ENCODE data around the gene UBE2S.
"Not testable (repeated sequence)": the region's sequence is repeated elsewhere in the genome, so short reads cannot be mapped to it uniquely, and the experiment has no call there.

The UBE2S gene

DNA sequence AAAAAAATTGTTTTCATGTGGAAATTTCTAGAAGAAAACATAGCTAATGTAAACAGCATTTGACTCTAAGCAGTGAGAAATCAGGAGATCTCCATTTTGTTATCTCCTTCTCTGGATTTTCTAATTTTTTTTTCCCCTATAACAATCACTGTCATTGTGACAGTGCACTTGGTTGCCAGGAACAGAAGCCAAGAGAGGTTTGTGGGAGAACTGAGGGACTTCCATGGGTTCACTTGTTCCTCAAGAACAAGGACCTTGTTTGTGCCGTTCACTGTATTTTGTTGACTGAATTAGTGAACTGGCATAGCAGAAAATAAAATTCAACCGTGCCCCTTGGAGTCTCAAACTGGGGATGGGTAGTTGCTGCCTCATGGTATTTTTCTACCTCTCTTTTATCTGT is 18.5 kb upstream of the UBE2S start:
- H3K4me3 ChIP-seq (ENCODE audit: low read depth in 1 of 2, low read length in 2 of 2) = no peak overlapping the region
- H3K79me2 ChIP-seq (ENCODE audit: insufficient read depth, low read length) = no peaks in the 10 kb centered on the region
- no peaks in the 10 kb centered on the region for H3K9me3 ChIP-seq (ENCODE audit: insufficient read depth, low read length, severe bottlenecking)
- no peaks in the 10 kb centered on the region for H4K20me1 ChIP-seq (ENCODE audit: insufficient read depth, low read length)
- ATAC-seq (ENCODE audit: insufficient read depth, low read depth) (no peak), DNase-seq (no peak)
- H3K27ac ChIP-seq (ENCODE audit: low read length) = no peak overlapping the region
- H3K9ac ChIP-seq (ENCODE audit: low read depth, low read length) = no peak overlapping the region
- no peak for TF ChIP-seq EZH2 (IDR thresholded peaks at IDR 0.05; ENCODE audit: borderline replicate concordance, low read depth, low read length, severe bottlenecking)
- TF ChIP-seq, protein P1, sequence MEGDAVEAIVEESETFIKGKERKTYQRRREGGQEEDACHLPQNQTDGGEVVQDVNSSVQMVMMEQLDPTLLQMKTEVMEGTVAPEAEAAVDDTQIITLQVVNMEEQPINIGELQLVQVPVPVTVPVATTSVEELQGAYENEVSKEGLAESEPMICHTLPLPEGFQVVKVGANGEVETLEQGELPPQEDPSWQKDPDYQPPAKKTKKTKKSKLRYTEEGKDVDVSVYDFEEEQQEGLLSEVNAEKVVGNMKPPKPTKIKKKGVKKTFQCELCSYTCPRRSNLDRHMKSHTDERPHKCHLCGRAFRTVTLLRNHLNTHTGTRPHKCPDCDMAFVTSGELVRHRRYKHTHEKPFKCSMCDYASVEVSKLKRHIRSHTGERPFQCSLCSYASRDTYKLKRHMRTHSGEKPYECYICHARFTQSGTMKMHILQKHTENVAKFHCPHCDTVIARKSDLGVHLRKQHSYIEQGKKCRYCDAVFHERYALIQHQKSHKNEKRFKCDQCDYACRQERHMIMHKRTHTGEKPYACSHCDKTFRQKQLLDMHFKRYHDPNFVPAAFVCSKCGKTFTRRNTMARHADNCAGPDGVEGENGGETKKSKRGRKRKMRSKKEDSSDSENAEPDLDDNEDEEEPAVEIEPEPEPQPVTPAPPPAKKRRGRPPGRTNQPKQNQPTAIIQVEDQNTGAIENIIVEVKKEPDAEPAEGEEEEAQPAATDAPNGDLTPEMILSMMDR (IDR thresholded peaks at IDR 0.05; ENCODE audit: borderline replicate concordance, extremely low read depth, low read length, poor library complexity, severe bottlenecking) = no peak
- no peaks in the 10 kb centered on the region for H3K27me3 ChIP-seq (ENCODE audit: insufficient read depth, low read length, poor library complexity)
- H3K4me1 ChIP-seq (ENCODE audit: insufficient read depth, low read length) = peaks cover 16% of the 10 kb centered on the region
- no peak overlapping the region for H3K4me2 ChIP-seq (ENCODE audit: insufficient read depth, low read length)
- H3K36me3 ChIP-seq (ENCODE audit: insufficient read depth, low read length) = no peaks in the 10 kb centered on the region
- H2AFZ ChIP-seq (ENCODE audit: low read depth, low read length) = no peak overlapping the region

DNA sequence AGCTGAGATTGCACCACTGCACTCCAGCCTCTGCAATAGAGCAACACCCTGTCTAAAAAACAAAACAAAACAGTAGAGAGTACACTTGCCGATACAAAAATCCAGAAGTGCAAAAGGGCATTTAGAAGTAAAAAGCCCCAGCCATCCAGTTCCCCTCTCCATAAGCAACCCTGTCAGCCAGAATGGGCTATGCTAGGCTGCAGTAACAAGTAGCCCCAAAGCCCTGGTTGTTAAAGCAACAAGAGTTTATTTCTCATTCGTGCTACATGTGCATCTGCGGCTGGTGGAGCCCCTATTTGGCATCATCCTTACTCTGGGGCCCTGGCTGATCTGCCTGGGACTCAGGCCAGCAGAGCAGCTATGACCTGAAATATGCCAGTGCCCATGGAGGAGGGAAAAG is 16.9 kb upstream of the UBE2S start:
- H3K4me2 ChIP-seq (ENCODE audit: insufficient read depth, low read length) = no peak overlapping the region
- no peaks in the 10 kb centered on the region for H4K20me1 ChIP-seq (ENCODE audit: insufficient read depth, low read length)
- H3K4me3 ChIP-seq (ENCODE audit: low read depth in 1 of 2, low read length in 2 of 2) = no peak overlapping the region
- H3K4me1 ChIP-seq (ENCODE audit: insufficient read depth, low read length) = peaks cover 29% of the 10 kb centered on the region
- H3K27me3 ChIP-seq (ENCODE audit: insufficient read depth, low read length, poor library complexity) = no peaks in the 10 kb centered on the region
- H3K36me3 ChIP-seq (ENCODE audit: insufficient read depth, low read length) = no peaks in the 10 kb centered on the region
- TF ChIP-seq EZH2 (IDR thresholded peaks at IDR 0.05; ENCODE audit: borderline replicate concordance, low read depth, low read length, severe bottlenecking) = no peak
- TF ChIP-seq, protein P1 (IDR thresholded peaks at IDR 0.05; ENCODE audit: borderline replicate concordance, extremely low read depth, low read length, poor library complexity, severe bottlenecking) = no peak
- H3K27ac ChIP-seq (ENCODE audit: low read length) = no peak overlapping the region
- ATAC-seq (ENCODE audit: insufficient read depth, low read depth) (no peak), DNase-seq (no peak)
- no peak overlapping the region for H3K9ac ChIP-seq (ENCODE audit: low read depth, low read length)
- H3K79me2 ChIP-seq (ENCODE audit: insufficient read depth, low read length) = no peaks in the 10 kb centered on the region
- H3K9me3 ChIP-seq (ENCODE audit: insufficient read depth, low read length, severe bottlenecking) = no peaks in the 10 kb centered on the region
- H2AFZ ChIP-seq (ENCODE audit: low read depth, low read length) = no peak overlapping the region

DNA sequence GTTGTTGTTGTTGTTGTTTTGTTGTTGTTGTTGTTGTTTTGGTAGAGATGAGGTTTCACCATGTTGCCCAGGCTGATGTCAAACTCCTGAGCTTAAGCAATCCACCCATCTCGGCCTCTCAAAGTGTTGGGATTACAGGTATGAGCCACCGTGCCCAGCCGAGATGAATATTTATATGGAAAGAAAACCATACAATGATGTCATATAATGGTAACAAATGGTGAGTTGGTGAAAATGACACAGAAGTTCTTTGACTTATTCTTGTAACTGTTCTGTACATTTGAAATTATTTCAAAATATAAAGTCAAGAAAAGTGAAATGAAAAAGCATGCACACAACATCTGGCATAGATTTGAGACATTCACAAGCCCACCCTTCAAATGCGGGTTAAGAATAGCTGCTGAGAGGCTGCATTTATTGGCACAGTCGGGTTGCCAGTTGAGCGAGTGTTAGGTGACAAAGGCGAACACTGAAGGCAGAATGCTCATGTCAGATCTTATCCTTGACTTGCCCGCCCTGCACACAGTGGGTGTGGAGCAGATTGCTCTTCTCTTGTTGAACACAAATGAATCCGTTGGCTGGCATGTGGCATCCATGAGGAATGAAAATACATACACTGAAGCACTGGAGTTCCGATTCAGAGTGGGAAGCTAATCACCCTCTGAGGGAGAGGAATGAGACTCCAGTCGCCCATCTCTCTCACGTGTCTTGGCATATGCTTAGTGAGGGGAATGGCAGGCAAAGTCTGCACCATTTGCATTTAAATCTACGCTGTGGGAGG is 15.8 kb upstream of the UBE2S start:
- H3K4me2 ChIP-seq (ENCODE audit: insufficient read depth, low read length) = no peak overlapping the region
- H3K79me2 ChIP-seq (ENCODE audit: insufficient read depth, low read length) = no peaks in the 10 kb centered on the region
- H3K4me3 ChIP-seq (ENCODE audit: low read depth in 1 of 2, low read length in 2 of 2) = no peak overlapping the region
- H3K27me3 ChIP-seq (ENCODE audit: insufficient read depth, low read length, poor library complexity) = no peaks in the 10 kb centered on the region
- peaks cover 29% of the 10 kb centered on the region for H3K4me1 ChIP-seq (ENCODE audit: insufficient read depth, low read length)
- DNase-seq = no peak
- no peak overlapping the region for H3K9ac ChIP-seq (ENCODE audit: low read depth, low read length)
- ATAC-seq (ENCODE audit: insufficient read depth, low read depth) = no peak
- H2AFZ ChIP-seq (ENCODE audit: low read depth, low read length) = no peak overlapping the region
- TF ChIP-seq, protein P1 (IDR thresholded peaks at IDR 0.05; ENCODE audit: borderline replicate concordance, extremely low read depth, low read length, poor library complexity, severe bottlenecking) = no peak
- TF ChIP-seq EZH2 (IDR thresholded peaks at IDR 0.05; ENCODE audit: borderline replicate concordance, low read depth, low read length, severe bottlenecking) = no peak
- H3K9me3 ChIP-seq (ENCODE audit: insufficient read depth, low read length, severe bottlenecking) = no peaks in the 10 kb centered on the region
- H4K20me1 ChIP-seq (ENCODE audit: insufficient read depth, low read length) = no peaks in the 10 kb centered on the region
- no peak overlapping the region for H3K27ac ChIP-seq (ENCODE audit: low read length)
- H3K36me3 ChIP-seq (ENCODE audit: insufficient read depth, low read length) = no peaks in the 10 kb centered on the region

DNA sequence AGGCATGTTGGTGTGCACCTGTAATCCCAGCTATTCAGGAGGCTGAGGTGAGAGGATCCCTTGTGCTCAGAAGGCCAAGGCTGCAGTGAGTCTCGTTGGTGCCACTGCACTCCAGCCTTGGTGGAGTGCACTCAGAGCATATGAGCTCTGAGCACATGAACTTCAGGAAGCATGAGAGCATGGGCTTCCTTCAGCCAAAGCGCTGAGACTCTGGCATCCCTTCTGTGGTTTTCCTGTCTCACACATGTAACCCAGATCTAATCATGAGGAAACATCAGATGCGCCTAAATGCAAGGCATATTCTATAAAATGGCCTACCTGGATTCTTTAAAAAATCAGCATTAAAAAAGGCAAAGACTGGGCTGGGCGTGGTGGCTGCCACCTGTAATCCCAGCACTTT is 13.7 kb upstream of the UBE2S start:
- peak; percentile 100 for ATAC-seq (ENCODE audit: insufficient read depth, low read depth)
- Histone ChIP-seq H3K4me1 (ENCODE audit: insufficient read depth, low read length) (peaks cover 29% of the 10 kb centered on the region), H3K4me2 (ENCODE audit: insufficient read depth, low read length) (peak overlapping the region; percentile 28), H3K9ac (ENCODE audit: low read depth, low read length) (peak overlapping the region; percentile 36), H3K27ac (ENCODE audit: low read length) (peak overlapping the region; percentile 78), H2AFZ (ENCODE audit: low read depth, low read length) (peak overlapping the region; percentile 66)
- H3K36me3 ChIP-seq (ENCODE audit: insufficient read depth, low read length); H3K9me3 ChIP-seq (ENCODE audit: insufficient read depth, low read length, severe bottlenecking); H3K79me2 ChIP-seq (ENCODE audit: insufficient read depth, low read length); H3K27me3 ChIP-seq (ENCODE audit: insufficient read depth, low read length, poor library complexity); H3K4me3 ChIP-seq (ENCODE audit: low read depth in 1 of 2, low read length in 2 of 2); H4K20me1 ChIP-seq (ENCODE audit: insufficient read depth, low read length): not testable (repeated sequence)
- peak; percentile 83 for DNase-seq

All from DND-41 (cell line).